Measurements from ENCODE around the gene SMARCA4.

Gene SMARCA4

GRCh38 chr19:10962863-10963262 is 2.0 kb downstream of the SMARCA4 start:
- TF ChIP-seq CTCF (IDR thresholded peaks at IDR 0.05; ENCODE audit: extremely low read depth, missing control alignments): no peak
- DNase-seq (ENCODE audit: low spot score): no peak

GRCh38 chr19:10963865-10964264 is 3.0 kb downstream of the SMARCA4 start:
- no peak for TF ChIP-seq CTCF (IDR thresholded peaks at IDR 0.05; ENCODE audit: extremely low read depth, missing control alignments)
- DNase-seq (ENCODE audit: low spot score): no peak

- no peak for TF ChIP-seq CTCF (IDR thresholded peaks at IDR 0.05; ENCODE audit: extremely low read depth, missing control alignments)
- no peak for DNase-seq (ENCODE audit: low spot score)
Measured at GRCh38 chr19:10964903-10965302, 4.1 kb downstream of the SMARCA4 start.

- TF ChIP-seq CTCF (IDR thresholded peaks at IDR 0.05; ENCODE audit: extremely low read depth, missing control alignments): no peak
- DNase-seq (ENCODE audit: low spot score): no peak
Measured at GRCh38 chr19:10965398-10965797, 4.6 kb downstream of the SMARCA4 start.

- TF ChIP-seq CTCF (IDR thresholded peaks at IDR 0.05; ENCODE audit: extremely low read depth, missing control alignments): no peak
- DNase-seq (ENCODE audit: low spot score): no peak
Measured at GRCh38 chr19:10966809-10967208, 6.0 kb downstream of the SMARCA4 start.

- no peak for DNase-seq (ENCODE audit: low spot score)
- TF ChIP-seq CTCF (IDR thresholded peaks at IDR 0.05; ENCODE audit: extremely low read depth, missing control alignments): no peak
Measured at GRCh38 chr19:10968527-10969135, 7.8 kb downstream of the SMARCA4 start.

- TF ChIP-seq CTCF (IDR thresholded peaks at IDR 0.05; ENCODE audit: extremely low read depth, missing control alignments): no peak
- no peak for DNase-seq (ENCODE audit: low spot score)
Measured at GRCh38 chr19:10971107-10971726, 10.4 kb downstream of the SMARCA4 start.
